NCI-H524 treated with DMSO at 0.1 percent for 48 hours (cell line): Measurements from ENCODE around the gene TOM1L2.
"Not testable (repeated sequence)": the region's sequence is repeated elsewhere in the genome, so short reads cannot be mapped to it uniquely, and the experiment has no call there.

Source experiments
- DNase-seq: peaks from one replicate; lab custom pipeline; 2025; lab: John Stamatoyannopoulos, UW

Gene TOM1L2

DNA sequence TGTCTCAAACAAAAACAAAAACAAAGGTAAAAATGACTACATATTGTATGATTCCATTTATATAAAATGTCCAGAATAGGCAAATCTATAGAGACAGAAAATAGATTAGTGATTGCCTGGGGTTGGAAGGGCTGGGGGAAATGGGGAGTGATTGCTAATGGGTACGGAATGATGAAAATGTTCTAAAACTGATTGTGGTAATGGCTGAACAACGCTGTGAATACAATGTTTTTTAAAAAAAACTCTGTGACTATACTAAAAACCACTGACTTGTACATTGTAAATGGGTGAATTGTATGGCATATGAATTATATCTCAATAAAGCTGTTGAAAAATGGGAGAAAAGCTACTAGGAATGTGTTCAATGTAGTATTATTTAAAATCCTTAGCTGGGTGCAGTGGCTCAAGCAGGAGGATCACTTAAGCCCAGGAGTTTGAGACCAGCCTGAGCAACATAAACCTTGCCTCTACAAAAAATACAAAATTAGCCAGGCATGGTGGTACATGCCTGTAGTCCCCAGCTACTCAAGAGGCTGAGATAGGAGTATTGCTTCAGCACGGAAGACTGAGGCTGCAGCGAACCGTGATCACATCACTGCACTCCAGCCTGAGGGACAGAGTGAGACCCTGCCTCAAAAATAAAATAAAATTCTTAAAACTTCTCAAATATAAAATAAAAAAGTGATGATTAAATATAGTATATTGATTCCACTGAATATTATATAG, 47.9 kb downstream of the TOM1L2 start:
- no peak for DNase-seq

DNA sequence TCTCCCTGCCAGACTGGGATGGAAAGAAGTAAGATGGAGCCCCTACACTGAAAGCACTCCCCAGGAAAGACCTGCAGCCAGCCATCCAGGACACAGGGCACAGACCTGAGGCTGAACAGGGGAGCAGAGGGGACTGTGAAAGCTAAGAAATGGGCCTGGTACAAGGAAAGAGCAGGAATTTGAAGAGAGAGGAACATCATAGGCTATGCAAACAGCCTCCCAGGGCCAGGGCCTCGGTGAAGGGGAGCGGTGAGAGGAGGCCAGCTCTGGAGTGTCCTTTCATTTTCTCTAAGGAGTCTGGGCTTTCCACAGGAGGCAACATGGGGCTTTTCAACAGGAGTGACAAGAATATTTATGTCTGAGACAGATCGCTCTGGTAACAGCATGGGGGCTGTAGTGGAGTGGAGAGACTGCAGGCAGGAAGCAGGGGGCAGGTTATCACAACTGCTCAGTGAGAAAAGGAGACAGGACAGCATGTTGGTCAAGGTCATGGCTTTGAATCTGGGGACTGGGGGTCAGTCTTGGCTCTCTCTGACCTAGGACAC, 50.1 kb downstream of the TOM1L2 start:
- no peak for DNase-seq

DNA sequence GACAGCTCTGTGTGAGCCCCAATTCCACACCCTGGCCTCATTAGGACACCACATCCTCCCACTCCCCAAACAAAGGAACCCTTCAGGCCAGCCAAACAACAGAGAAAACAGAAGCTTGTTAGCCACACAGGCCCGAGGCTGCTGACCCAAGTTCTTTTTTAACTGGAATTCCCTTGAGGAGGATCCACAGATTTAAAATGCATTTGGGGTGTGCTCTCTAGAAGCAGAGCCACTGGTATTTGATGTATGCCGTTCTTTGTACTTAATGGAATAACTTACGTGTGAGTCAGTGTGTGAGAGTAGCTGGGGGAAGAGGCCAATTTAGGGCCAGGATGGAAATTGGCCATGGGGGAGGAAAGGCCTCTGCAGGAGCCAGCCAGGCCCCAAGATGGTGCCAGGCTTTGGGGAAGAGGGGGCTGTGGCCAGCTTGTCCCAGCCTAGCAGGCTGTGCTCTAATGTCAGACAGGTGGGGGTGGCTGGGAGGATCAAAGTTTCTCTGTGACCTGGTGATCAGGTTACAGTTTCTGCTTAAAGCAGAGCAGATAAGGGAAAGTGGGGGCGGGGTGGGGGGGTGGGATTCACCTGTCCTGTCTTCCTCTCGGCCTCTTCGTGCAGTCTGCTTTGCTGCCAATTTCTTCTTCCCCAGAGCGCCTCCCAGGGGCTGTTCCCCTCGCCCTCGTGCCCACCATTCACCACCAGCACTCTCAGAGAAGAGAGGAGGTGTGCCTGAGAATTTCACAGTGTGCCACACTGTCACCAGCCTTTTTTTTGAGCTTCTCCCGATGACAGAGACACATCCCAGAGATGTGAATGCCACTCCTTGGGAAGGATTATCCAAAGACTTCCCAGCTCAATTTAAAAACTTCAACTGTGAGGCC, 50.8 kb downstream of the TOM1L2 start:
- no peak for DNase-seq

DNA sequence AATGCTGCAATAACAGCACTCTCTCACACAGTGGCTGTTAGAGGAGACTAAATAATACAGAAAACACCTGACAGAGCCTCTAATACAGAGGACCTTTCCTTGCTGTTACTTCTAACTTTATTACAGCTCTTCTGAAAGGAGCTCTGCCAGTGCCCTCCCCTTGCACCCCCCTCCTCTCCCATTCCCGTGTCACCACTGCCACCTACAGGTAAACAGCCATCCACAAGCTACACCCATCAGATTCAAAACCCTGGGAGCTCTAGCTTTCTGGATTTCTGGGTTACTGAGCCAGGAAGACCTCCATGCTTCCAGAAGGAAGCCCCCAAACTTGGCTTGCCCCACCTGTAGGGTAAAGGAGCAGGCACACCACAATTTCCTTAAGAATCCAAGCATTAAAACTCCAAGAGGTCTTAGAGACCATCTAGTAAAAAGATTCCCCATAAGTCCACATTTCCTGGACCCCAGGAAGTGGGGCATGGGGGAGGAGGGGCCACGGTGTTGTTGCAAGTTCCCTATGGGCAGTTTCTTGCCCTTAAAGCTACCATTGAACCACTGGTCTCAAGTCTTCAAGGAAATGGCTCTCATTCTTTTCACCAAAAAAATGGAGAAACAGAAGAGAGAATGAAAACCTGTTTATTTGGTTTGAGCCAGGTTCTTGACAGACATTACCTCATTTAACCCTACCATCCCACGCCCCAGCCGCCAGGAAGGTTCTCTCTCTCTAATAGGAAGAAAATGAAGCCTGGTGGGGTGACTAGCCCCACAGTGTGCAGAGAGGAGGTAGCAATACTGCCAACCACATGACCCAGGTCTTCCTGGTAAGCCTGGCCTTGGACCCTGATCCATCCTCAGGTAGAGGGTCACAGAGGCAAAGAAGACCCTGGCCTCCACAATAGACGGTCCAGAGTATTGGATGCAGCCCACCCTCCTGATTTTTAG, 52.8 kb downstream of the TOM1L2 start:
- peak; percentile 10 for DNase-seq

DNA sequence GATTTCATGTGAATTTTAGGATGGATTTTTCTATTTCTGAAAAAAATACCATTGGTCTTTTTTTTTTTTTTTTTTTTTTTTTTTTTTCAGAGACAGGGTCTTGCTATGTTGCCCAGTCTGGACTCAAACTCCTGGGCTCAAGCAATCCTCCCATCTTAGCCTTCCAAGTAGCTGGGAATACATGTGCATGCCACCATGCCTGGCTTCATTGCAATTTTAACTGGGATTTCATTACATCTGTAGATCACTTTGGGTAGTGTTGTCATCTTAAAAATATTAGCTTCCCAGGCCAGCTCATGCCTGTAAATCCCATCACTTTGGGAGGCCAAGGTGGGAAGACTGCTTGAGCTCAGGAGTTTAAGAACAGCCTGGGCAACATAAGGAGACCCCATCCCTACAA, 54.8 kb downstream of the TOM1L2 start:
- DNase-seq = no peak

DNA sequence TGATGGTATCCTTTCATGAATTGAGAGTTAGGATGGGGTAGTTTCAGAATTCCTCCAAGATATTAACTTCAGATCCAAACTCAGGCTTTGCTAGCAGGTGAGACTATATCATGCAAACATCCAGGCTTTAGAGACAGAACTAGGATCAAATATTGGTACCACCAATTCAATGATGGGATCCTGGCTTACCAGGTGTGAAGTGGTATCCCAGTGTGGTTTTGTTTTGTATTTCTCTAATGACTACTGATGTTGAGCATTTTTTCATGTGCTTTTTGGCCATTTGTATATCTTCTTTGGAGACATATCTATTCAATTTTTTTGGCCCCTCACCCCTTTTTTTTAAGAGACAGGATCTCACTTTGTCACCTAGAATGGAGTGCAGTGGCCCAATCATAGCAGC, 57.0 kb downstream of the TOM1L2 start:
- DNase-seq = no peak

DNA sequence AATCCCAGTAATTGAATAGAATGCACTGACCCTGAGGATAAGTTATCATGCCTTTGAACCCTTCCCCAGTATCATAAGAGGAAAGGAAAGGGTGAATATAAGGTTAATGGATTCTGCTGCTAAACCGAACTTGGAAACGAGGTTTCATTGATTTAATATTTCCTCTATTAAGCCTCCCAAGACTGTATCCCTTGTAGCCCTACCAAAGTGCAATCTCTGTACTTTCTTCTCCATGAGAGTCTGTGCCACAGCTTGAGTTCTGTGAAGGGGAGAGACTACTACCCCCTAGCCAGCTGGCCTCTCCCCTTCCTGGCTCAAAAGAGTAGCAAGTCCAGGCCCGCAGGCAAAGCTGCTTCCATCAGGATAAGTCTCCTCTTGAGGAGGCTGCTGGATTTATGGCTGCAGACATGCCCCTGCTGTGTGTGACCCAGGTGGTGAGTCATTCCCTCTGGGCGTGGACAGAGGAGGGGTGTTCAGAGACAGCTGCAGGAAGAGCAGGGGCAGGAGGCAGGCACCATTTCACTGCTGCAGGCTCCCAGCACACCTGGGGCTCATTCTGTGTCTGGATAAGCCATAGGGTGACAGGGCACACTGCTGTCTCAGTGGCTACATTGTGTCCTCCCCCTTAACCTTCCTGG, 58.4 kb downstream of the TOM1L2 start:
- peak; percentile 92 for DNase-seq

DNA sequence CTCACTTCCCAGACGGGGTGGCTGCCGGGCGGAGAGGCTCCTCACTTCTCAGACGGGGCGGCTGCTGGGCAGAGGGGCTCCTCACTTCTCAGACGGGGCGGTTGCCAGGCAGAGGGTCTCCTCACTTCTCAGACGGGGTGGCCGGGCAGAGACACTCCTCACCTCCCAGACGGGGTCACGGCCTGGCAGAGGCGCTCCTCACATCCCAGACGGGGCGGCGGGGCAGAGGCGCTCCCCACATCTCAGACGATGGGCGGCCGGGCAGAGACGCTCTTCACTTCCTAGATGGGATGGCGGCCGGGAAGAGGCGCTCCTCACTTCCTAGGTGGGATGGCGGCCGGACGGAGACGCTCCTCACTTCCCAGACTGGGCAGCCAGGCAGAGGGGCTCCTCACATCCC, 59.9 kb downstream of the TOM1L2 start:
- DNase-seq = not testable (repeated sequence)

DNA sequence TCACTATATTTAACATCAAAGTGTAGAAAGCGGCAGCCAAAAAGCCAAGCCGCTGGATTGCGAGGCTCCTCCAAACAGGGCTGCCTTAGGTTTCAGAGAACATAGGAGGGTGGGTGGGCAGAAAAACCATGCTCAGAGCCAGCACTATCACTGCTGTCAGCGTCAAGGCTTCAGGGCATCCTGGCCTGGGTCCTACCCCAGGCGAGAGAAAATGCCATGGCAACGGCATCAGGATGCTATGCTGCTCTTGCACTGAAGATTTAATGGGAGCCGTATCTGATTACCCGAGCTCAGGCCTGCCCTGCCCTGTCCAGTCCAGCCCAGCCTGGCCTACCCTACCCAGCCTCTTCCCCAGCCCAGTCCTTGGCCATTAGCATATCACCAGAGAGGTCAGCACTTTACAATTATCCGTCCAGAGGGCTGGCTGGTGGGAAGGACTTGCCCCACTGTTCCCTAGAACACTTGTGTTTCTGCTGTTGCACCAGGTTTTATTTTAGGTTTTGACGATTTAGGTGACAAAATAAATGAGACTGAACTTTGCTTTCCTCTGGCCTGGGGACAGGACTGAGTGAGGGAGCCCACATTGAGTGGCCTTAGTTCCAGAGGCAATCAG, 61.1 kb downstream of the TOM1L2 start:
- DNase-seq = no peak

DNA sequence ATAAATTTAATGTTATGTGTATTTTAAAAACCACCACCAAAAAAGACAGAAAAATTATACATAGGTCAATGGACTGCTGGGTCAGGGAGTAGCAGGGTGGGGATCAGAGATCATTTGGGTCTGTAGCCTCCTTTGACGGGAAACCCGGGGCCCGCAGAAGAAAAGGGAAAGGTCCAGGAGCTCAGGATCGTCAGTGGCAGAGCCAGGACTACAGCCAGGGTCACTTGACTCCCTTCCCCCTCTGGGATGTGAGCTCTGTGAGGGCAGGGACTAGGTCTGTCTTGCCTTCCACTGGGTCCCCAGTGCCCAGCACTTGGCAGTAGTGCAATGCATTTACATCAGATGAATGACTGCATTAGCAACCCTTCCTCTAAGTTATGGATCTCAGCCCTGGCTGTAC, 62.1 kb downstream of the TOM1L2 start:
- no peak for DNase-seq

DNA sequence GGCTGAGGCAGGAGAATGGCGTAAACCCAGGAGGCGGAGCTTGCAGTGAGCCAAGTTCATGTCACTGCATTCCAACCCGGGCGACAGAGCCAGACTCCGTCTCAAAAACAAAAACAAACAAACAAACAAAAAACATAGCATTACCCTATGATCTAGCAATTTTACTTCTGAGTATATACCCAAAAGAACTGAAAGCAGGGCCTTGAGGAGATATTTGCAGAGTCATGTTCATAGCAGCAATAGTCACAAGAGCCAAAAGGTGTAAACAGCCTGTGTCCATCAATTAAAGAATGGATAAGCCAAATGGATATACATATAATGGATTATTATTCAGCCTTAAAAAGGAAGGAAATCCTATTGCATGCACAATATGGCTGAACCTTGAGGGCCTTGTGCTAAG, 63.1 kb downstream of the TOM1L2 start:
- no peak for DNase-seq

DNA sequence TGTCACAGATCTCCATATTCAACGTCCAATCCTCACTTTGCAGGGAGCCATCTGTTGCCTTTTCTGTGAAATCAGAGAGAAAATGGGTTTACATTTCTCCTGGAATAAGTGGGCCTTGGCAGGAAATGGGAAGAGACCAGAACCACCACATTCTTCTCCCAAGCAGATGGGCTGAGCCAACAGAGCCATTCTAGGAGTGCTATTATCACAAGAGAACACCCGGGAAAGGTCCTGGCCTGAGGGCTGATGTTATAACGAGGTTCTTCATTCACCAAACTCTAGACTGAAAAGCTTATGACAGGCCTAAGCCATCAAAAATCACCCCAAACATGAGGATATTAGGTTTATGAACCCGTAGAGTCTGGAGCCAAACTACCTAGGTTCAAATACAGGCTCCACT, 64.7 kb downstream of the TOM1L2 start:
- peak; percentile 13 for DNase-seq

DNA sequence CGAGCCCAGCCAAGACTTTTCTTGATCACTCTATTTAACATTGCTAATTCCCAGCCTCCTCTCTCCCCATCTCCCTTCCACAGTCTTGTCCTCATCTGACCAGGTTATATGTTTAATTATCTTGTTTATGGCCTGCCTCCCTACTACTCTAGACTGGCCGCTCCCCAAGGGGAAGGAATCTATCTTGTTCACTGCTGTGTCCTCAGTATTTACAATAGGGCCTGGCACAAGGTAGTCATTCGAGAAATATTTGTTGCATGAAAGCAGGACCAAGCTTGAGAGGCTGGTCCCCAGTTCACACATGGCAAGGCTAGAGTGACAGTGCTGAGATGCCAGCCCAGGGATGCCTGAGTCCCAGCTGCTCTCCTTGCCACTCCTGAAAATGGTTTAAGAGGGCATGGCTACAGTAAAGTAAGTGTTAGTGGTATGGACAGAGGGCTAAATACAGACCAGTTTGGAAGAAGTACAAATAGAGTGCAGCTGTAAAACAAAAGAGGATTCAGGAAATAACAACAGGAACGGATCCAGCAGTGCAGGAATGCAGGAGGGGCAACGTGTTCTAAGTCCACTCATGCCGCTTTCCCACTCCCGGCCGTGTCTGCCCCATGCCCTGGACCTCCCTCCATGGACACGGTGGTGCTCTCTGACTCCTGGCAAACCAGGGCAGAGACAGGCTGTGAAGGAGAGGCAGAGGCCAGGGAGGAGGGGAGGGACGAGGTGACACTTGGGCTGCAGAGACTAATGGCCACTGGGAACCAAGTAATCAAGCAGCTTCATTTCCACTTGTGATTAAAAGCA, 65.6 kb downstream of the TOM1L2 start:
- no peak for DNase-seq

DNA sequence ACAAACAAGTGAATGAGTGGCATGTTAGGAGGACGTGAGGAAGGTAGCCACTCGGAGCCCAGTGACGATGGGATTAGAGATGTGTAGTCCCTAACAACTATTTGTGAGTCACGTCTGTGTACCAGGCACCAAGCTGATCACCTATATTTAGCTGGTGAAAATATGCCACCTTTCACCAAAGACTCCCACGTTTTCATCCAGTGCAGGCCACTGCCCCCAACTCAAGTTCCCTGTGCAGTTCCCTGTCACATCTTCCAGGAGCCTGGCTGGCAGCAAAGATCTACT, 67.2 kb downstream of the TOM1L2 start:
- DNase-seq = no peak

DNA sequence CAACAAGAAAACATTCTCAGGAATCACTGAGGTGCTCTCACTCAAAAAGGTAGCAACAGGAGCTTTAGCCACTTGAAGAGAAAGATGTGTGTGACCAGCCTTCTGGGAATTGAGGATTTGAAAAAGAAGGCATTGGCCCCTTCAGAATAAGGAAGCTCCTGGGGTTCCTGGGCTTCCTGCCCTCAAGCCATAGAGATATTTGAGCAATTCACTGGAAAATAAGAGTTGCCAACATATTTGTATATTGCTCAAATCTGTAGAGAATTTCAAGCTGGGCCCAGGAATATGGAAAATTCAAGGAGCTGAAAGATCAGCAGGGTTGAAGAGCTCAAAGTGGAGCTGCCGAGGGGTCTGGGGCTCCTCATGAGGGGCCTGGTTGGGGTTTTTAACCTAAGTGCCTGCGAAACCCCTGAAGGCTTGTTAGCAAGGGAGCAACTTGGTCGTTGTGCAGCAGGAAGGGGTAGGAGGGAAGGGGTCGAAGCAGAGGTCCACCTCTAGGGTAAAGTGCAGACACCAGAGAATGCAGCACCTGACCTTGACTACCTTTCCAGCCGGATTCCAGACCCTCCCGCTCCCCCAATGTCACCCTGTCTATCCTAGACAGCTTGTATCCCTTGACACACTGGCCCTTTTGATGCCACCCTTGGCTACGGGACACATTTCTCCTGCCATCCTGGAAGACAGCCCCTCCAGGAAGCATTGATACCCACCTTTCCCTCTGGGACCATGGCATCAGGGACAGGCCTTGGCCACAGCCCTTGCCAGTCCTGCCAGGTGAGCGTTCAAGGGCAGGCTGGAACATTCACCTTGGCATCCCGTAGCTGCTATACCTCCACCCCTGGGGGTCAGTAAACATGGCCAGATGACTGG, 67.8 kb downstream of the TOM1L2 start:
- DNase-seq = no peak

DNA sequence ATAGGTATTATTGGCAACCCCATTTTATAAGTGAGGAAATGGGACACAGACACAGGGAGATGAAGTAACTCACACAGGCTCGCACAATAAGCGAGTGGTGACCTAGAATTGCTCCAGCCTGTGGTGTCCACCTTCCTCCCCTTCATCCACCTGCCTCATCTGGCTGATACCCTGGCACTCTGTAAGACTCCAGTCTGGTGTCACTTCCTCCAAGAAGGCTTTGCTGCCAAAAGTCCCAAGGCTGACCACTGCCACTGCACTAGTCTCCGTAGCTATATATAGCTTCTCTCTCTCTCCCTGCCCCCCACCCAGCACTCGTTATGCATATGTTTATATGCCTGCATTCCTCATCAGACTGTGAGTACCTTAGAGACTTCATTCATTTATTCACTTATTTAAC, 69.3 kb downstream of the TOM1L2 start:
- DNase-seq = no peak

DNA sequence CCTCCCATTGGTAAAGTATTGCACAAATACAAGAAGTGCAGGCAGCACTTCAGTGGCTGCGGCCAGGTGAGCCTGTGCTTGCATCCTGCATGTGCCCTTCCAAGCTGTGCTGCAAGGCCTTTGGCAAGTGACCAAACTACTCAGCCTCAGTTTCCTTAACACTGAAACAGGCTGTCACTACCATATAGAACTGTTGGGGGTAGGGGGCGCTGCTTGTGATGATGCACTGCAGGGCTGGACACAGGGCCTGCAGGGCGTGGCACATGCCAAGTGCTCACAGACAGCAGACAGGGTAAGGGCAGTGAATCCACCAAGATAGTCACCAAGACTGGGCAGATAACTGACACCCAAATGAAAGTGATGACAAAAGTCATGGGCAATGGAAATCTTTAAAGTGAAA, 69.8 kb downstream of the TOM1L2 start:
- no peak for DNase-seq

DNA sequence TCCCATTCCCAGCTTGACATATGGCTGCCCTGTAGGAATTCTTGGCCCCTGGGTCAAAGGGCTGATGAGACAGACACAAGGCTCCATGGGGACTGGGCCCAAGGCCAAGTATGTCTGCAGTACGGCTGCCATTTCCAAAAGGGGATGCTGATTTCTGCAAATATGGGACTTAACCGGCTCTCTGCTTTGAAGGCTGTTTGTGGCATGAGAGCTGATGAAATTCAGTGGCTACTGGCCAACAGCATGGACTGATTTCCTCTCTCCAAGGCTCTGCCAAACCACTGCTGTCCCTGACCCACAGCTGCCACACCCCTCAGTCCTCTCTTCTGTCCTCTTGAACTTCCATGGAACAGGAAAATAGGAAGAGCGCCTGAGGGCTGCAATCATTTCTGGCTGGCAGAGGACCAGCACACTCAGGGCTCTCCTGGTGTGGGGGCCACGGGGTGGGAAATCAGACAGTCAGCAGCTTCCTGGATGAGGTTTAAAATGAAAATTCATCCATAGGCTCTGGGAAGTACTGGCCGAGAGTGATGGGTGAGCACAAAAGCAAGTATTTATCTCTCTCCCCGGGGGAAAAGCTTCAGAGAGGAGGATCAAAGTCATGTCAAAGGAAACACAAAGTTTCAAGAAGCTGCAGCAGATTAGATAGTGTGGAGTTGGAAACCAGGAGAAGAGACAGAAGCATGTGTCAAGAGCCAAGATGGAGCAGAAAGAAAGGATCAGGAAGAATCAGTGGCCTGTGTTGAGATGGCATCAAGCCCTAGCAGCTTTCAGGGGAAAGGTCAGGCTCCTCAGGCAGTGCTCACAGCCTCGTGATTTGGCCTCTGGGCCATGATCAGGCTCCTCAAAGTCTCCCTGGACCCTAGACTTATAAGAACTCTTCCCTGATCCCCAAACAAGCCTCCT, 71.3 kb downstream of the TOM1L2 start:
- no peak for DNase-seq
